ENCODE results near the gene YIF1A. TPM values are rescaled to one million over a fixed set of nuclear protein-coding genes. Genes with fewer than 3 reads are reported as not detected.
A peak's percentile ranks its signal among the peaks of the same experiment; 100 is the strongest.

YIF1A gene
- 10 to 100 TPM; 26.3 to 66.5 (median 38.8) TPM for polyA plus RNA-seq (ENCODE audit: insufficient read depth in 1 of 5, insufficient read length in 5 of 5, low replicate concordance in 1 of 5)
- long read RNA-seq, donor 1, transcript YIF1A-203 (8 exons, 1,124 nt), result major isoform, 34 of 64 reads
- long read RNA-seq, donor 1, transcript YIF1A-209 (3 exons, 540 nt), result minor isoform, 14 of 64 reads
- long read RNA-seq, donor 1, partial matches to known transcripts, result 9 of 64 reads
- long read RNA-seq, donor 1, other reads (novel, unspliced or antisense), result 0 of 64 reads
- long read RNA-seq, donor 2, transcript YIF1A-203 (8 exons, 1,124 nt), result major isoform, 16 of 31 reads
- long read RNA-seq, donor 2, partial matches to known transcripts, result 6 of 31 reads
- long read RNA-seq, donor 2, other reads (novel, unspliced or antisense), result 0 of 31 reads
- long read RNA-seq, donor 3, transcript YIF1A-203 (8 exons, 1,124 nt), result major isoform, 25 of 47 reads
- long read RNA-seq, donor 3, partial matches to known transcripts, result 12 of 47 reads
- long read RNA-seq, donor 3, other reads (novel, unspliced or antisense), result 0 of 47 reads
- long read RNA-seq, donor 4, transcript YIF1A-203 (8 exons, 1,124 nt), result major isoform, 15 of 25 reads
- long read RNA-seq, donor 4, transcript YIF1A-209 (3 exons, 540 nt), result minor isoform, 5 of 25 reads
- long read RNA-seq, donor 4, partial matches to known transcripts, result 0 of 25 reads
- long read RNA-seq, donor 4, other reads (novel, unspliced or antisense), result 0 of 25 reads
- long read RNA-seq, donor 5, transcript YIF1A-203 (8 exons, 1,124 nt), result major isoform, 33 of 47 reads
- long read RNA-seq, donor 5, transcript YIF1A-209 (3 exons, 540 nt), result minor isoform, 7 of 47 reads
- long read RNA-seq, donor 5, partial matches to known transcripts, result 0 of 47 reads
- long read RNA-seq, donor 5, other reads (novel, unspliced or antisense), result 0 of 47 reads
- long read RNA-seq, donor 6, transcript YIF1A-209 (3 exons, 540 nt), result minor isoform, 7 of 50 reads
- long read RNA-seq, donor 6, transcript YIF1A-203 (8 exons, 1,124 nt), result major isoform, 34 of 50 reads
- long read RNA-seq, donor 6, partial matches to known transcripts, result 5 of 50 reads
- long read RNA-seq, donor 6, other reads (novel, unspliced or antisense), result 0 of 50 reads
- long read RNA-seq, donor 7, transcript YIF1A-203 (8 exons, 1,124 nt), result major isoform, 35 of 39 reads
- long read RNA-seq, donor 7, partial matches to known transcripts, result 0 of 39 reads
- long read RNA-seq, donor 7, other reads (novel, unspliced or antisense), result 0 of 39 reads
- long read RNA-seq, donor 8, transcript YIF1A-203 (8 exons, 1,124 nt), result major isoform, 14 of 19 reads
- long read RNA-seq, donor 8, partial matches to known transcripts, result 0 of 19 reads
- long read RNA-seq, donor 8, other reads (novel, unspliced or antisense), result 0 of 19 reads

GRCh38 chr11:66288671-66289547 is at the start of gene YIF1A:
YIF1A (minus strand) TSS chr11:66289143; CDS start chr11:66288985, 158 bp downstream.
- peak; percentile 99 for DNase-seq

GRCh38 chr11:66337103-66337899 is 48.4 kb upstream of the YIF1A start:
- no peak for DNase-seq

- peak in 1 of 2 donors; percentile 54 for DNase-seq
Measured at GRCh38 chr11:66336234-66337102, 47.5 kb upstream of the YIF1A start, which contains the start of gene RIN1. RIN1 (minus strand) TSS chr11:66336434; CDS start chr11:66336402, 32 bp downstream.

GRCh38 chr11:66335531-66336233 is 46.7 kb upstream of the YIF1A start:
- DNase-seq, result no peak

GRCh38 chr11:66334605-66335442 is 45.9 kb upstream of the YIF1A start:
- DNase-seq, result no peak

- no peak for DNase-seq
Measured at GRCh38 chr11:66333896-66334604, 45.1 kb upstream of the YIF1A start.

- DNase-seq, result no peak
Measured at GRCh38 chr11:66333220-66333877, 44.4 kb upstream of the YIF1A start.

- no peak for DNase-seq
Measured at GRCh38 chr11:66332371-66333219, 43.7 kb upstream of the YIF1A start.

GRCh38 chr11:66331542-66332370 is 42.8 kb upstream of the YIF1A start:
- DNase-seq, result no peak

- no peak for DNase-seq
Measured at GRCh38 chr11:66330931-66331330, 42.0 kb upstream of the YIF1A start.

- DNase-seq, result no peak
Measured at GRCh38 chr11:66329165-66329673, 40.3 kb upstream of the YIF1A start.

GRCh38 chr11:66328302-66329144 is 39.6 kb upstream of the YIF1A start:
- DNase-seq, result peak in 1 of 2 donors; percentile 76

- DNase-seq, result no peak
Measured at GRCh38 chr11:66328031-66328301, 39.0 kb upstream of the YIF1A start.

Data from right lung (tissue), 10 donors.